PC-9 (cell line): ENCODE measurements around the gene S1PR5. TPM values are rescaled to one million over a fixed set of nuclear protein-coding genes. Genes with fewer than 3 reads are reported as not detected.

ENCODE experiments used
- BruUV-seq: library from RNA; stranded (reverse); fragments of 400-500 nt; replicated peaks from 2 replicates; lab custom pipeline; 2021; lab: Mats Ljungman, UMichigan
- CTCF ChIA-PET: fragments of 300-600 bp; sonication (Branson Sonifier 250); formaldehyde crosslinking; loops from one replicate; lab custom pipeline; 2022; ENCODE audit warnings: antibody characterized with exemption; lab: Charles Lee
- POLR2A ChIA-PET: fragments of 300-600 bp; sonication (Branson Sonifier 250); formaldehyde crosslinking; loops from one replicate; lab custom pipeline; 2022; ENCODE audit warnings: antibody characterized with exemption; ENCODE audit not compliant: unreplicated experiment; lab: Charles Lee
- DNase-seq, 2 experiments: peaks; one replicate each; pipeline versions ENCODE4 v3.0.0 to v3.0.0-alpha.2; 2015 to 2022; ENCODE audit warnings: mixed read lengths in 1 of 2
- H2AFZ ChIP-seq: fragments of 200-600 bp; sonication (generic); 2 replicates; pipeline ENCODE4 v1.8.1; 2017; ENCODE audit warnings: antibody characterized with exemption
- H3F3A ChIP-seq: fragments of 200-600 bp; sonication (generic); 2 replicates; pipeline ENCODE4 v1.8.1; 2017; ENCODE audit warnings: antibody characterized with exemption, mild to moderate bottlenecking, low read depth; ENCODE audit not compliant: insufficient read depth
- H3K27ac ChIP-seq: fragments of 200-600 bp; sonication (generic); 2 replicates; pipeline ENCODE4 v1.6.1; 2016; ENCODE audit warnings: mixed run types
- H3K27me3 ChIP-seq: fragments of 200-600 bp; sonication (generic); 2 replicates; pipeline ENCODE4 v1.6.1; 2016; ENCODE audit warnings: low read depth, mixed run types; ENCODE audit not compliant: insufficient read depth
- H3K36me3 ChIP-seq: fragments of 200-600 bp; sonication (generic); 2 replicates; pipeline ENCODE4 v1.6.1; 2016; ENCODE audit warnings: low read depth, mixed run types
- H3K4me1 ChIP-seq: fragments of 200-600 bp; sonication (generic); replicated peaks from 2 replicates; pipeline ENCODE4 v1.6.1; 2016; ENCODE audit warnings: mixed run types; ENCODE audit not compliant: insufficient read depth
- H3K4me2 ChIP-seq: fragments of 200-600 bp; sonication (generic); 2 replicates; pipeline ENCODE4 v1.6.1; 2017; ENCODE audit warnings: mixed run types
- H3K4me3 ChIP-seq: fragments of 200-600 bp; sonication (generic); 2 replicates; pipeline ENCODE4 v1.6.1; 2016; ENCODE audit warnings: mixed run types
- H3K79me2 ChIP-seq: fragments of 200-600 bp; sonication (generic); 2 replicates; pipeline ENCODE4 v1.6.1; 2017; ENCODE audit warnings: low read depth, mixed run types
- H3K9me2 ChIP-seq: fragments of 200-600 bp; sonication (generic); 2 replicates; pipeline ENCODE4 v1.8.1; 2017; ENCODE audit warnings: mild to moderate bottlenecking; ENCODE audit not compliant: insufficient read depth
- H3K9me3 ChIP-seq: fragments of 200-600 bp; sonication (generic); 2 replicates; pipeline ENCODE4 v1.8.1; 2016; ENCODE audit warnings: low read depth; ENCODE audit not compliant: insufficient read depth
- H4K20me1 ChIP-seq: fragments of 200-600 bp; sonication (generic); 2 replicates; pipeline ENCODE4 v1.8.1; 2017; ENCODE audit not compliant: insufficient read depth
- CTCF ChIP-seq: fragments of 200-600 bp; sonication (generic); conservative IDR thresholded peaks from 2 replicates; pipeline ENCODE4 v1.6.1; 2017; ENCODE audit warnings: mixed run types, antibody characterized with exemption, mild to moderate bottlenecking, moderate library complexity
- EZH2 ChIP-seq: fragments of 200-600 bp; sonication (generic); IDR thresholded peaks from 2 replicates; pipeline ENCODE4 v1.8.0; 2017; ENCODE audit warnings: antibody characterized with exemption, low read depth
- intact Hi-C: fragments of 100-400 bp; cut with micrococcal nuclease; formaldehyde crosslinking; loops from one replicate; pipeline ENCODE4 v1.10.0; 2022; ENCODE audit not compliant: unreplicated experiment
- total RNA-seq: library from RNA; stranded (reverse); gene quantifications from 2 replicates; pipeline ENCODE4 v1.2.3, GENCODE V29; 2021

Gene S1PR5
- total RNA-seq, 1 experiment from 2014 or later = 9.5 TPM

- Histone ChIP-seq H3K27ac (no peak overlapping the region), H3K4me2 (no peak overlapping the region), H3K27me3 (no peaks in the 10 kb centered on the region), H3K4me3 (no peak overlapping the region), H3K9me3 (no peaks in the 10 kb centered on the region), H4K20me1 (no peaks in the 10 kb centered on the region; the same call in none of the 2 replicates), H3K9me2 (no peaks in the 10 kb centered on the region), H2AFZ (no peak overlapping the region), H3K4me1 (no peaks in the 10 kb centered on the region), H3K79me2 (no peaks in the 10 kb centered on the region), H3F3A (peaks cover 46% of the 10 kb centered on the region), H3K36me3 (peaks cover 20% of the 10 kb centered on the region)
- BruUV-seq = no TSS peak
- POLR2A ChIA-PET = no interaction called here
- no peak for DNase-seq
- intact Hi-C loops = no loop called here
- CTCF ChIA-PET = no interaction called here
- TF ChIP-seq CTCF = no peak
- TF ChIP-seq EZH2 = no peak
Observed at GRCh38 chr19:10555610-10555973, 38.3 kb upstream of the S1PR5 start.

GRCh38 chr19:10554760-10555609, 37.7 kb upstream of the S1PR5 start:
- ChIA-PET POLR2A (no interaction called here), CTCF (no interaction called here)
- H3K4me2 ChIP-seq = no peak overlapping the region
- H3K27ac ChIP-seq = no peak overlapping the region
- no peak for DNase-seq
- no peak overlapping the region for H2AFZ ChIP-seq
- no peaks in the 10 kb centered on the region for H3K9me3 ChIP-seq
- no peaks in the 10 kb centered on the region for H3K79me2 ChIP-seq
- H3K36me3 ChIP-seq = peaks cover 17% of the 10 kb centered on the region
- no peak overlapping the region for H3K4me3 ChIP-seq
- peaks cover 47% of the 10 kb centered on the region for H3F3A ChIP-seq
- intact Hi-C loops = no loop called here
- no peaks in the 10 kb centered on the region; the same call in none of the 2 replicates for H4K20me1 ChIP-seq
- H3K27me3 ChIP-seq = no peaks in the 10 kb centered on the region
- TF ChIP-seq CTCF (no peak), EZH2 (no peak)
- BruUV-seq = no TSS peak
- no peaks in the 10 kb centered on the region for H3K9me2 ChIP-seq
- H3K4me1 ChIP-seq = no peaks in the 10 kb centered on the region

- H3K4me1 ChIP-seq = no peaks in the 10 kb centered on the region
- no peak for TF ChIP-seq CTCF
- no peak overlapping the region for H3K27ac ChIP-seq
- H4K20me1 ChIP-seq = no peaks in the 10 kb centered on the region; the same call in none of the 2 replicates
- H3K36me3 ChIP-seq = peaks cover 17% of the 10 kb centered on the region
- no peak overlapping the region for H2AFZ ChIP-seq
- H3K4me3 ChIP-seq = no peak overlapping the region
- intact Hi-C loops = no loop called here
- DNase-seq = no peak
- H3K79me2 ChIP-seq = no peaks in the 10 kb centered on the region
- ChIA-PET POLR2A (no interaction called here), CTCF (no interaction called here)
- no peaks in the 10 kb centered on the region for H3K9me2 ChIP-seq
- H3K9me3 ChIP-seq = no peaks in the 10 kb centered on the region
- BruUV-seq = no TSS peak
- no peaks in the 10 kb centered on the region for H3K27me3 ChIP-seq
- H3K4me2 ChIP-seq = no peak overlapping the region
- peaks cover 44% of the 10 kb centered on the region for H3F3A ChIP-seq
Observed at GRCh38 chr19:10553943-10554381, 36.7 kb upstream of the S1PR5 start.
